ENCODE results near the gene MALRD1. TPM values are rescaled to one million over a fixed set of nuclear protein-coding genes. Genes with fewer than 3 reads are reported as not detected.

Gene MALRD1
- total RNA-seq, 1 donor from 2014 or later = 1.5 TPM

- Mint-ChIP-seq H3K4me1 (ENCODE audit: low read depth) (peaks cover 5% of the 10 kb centered on the region), H3K4me3 (ENCODE audit: low read depth) (no peak overlapping the region), H3K27me3 (no peaks in the 10 kb centered on the region), H3K9me3 (ENCODE audit: low read depth) (peaks cover 5% of the 10 kb centered on the region), H3K27ac (peak overlapping the region; percentile 67), H3K36me3 (ENCODE audit: insufficient read depth) (no peaks in the 10 kb centered on the region)
- no peak for TF ChIP-seq CTCF (IDR thresholded peaks at IDR 0.05; ENCODE audit: unreplicated experiment)
- DNase-seq (ENCODE audit: low spot score, unreplicated experiment) = no peak
Observed at GRCh38 chr10:19745672-19746071, 697.1 kb downstream of the MALRD1 start.

- H3K4me1 Mint-ChIP-seq (ENCODE audit: low read depth) = no peaks in the 10 kb centered on the region
- no peaks in the 10 kb centered on the region for H3K36me3 Mint-ChIP-seq (ENCODE audit: insufficient read depth)
- H3K27me3 Mint-ChIP-seq = no peaks in the 10 kb centered on the region
- TF ChIP-seq CTCF (IDR thresholded peaks at IDR 0.05; ENCODE audit: unreplicated experiment) = no peak
- DNase-seq (ENCODE audit: low spot score, unreplicated experiment) = no peak
- no peak overlapping the region for H3K4me3 Mint-ChIP-seq (ENCODE audit: low read depth)
- H3K27ac Mint-ChIP-seq = no peak overlapping the region
- H3K9me3 Mint-ChIP-seq (ENCODE audit: low read depth) = peaks cover 5% of the 10 kb centered on the region
Observed at GRCh38 chr10:19749185-19749729, 700.7 kb downstream of the MALRD1 start.

- Mint-ChIP-seq H3K4me3 (ENCODE audit: low read depth) (no peak overlapping the region), H3K4me1 (ENCODE audit: low read depth) (no peaks in the 10 kb centered on the region), H3K36me3 (ENCODE audit: insufficient read depth) (no peaks in the 10 kb centered on the region), H3K27ac (no peak overlapping the region), H3K27me3 (no peaks in the 10 kb centered on the region), H3K9me3 (ENCODE audit: low read depth) (peaks cover 5% of the 10 kb centered on the region)
- DNase-seq (ENCODE audit: low spot score, unreplicated experiment) = no peak
- no peak for TF ChIP-seq CTCF (IDR thresholded peaks at IDR 0.05; ENCODE audit: unreplicated experiment)
Observed at GRCh38 chr10:19750972-19751371, 702.4 kb downstream of the MALRD1 start.

- DNase-seq (ENCODE audit: low spot score, unreplicated experiment) = no peak
- TF ChIP-seq CTCF (IDR thresholded peaks at IDR 0.05; ENCODE audit: unreplicated experiment) = no peak
- no peaks in the 10 kb centered on the region for H3K36me3 Mint-ChIP-seq (ENCODE audit: insufficient read depth)
- no peak overlapping the region for H3K4me3 Mint-ChIP-seq (ENCODE audit: low read depth)
- H3K9me3 Mint-ChIP-seq (ENCODE audit: low read depth) = no peaks in the 10 kb centered on the region
- H3K27me3 Mint-ChIP-seq = no peaks in the 10 kb centered on the region
- H3K4me1 Mint-ChIP-seq (ENCODE audit: low read depth) = no peaks in the 10 kb centered on the region
- H3K27ac Mint-ChIP-seq = no peak overlapping the region
Observed at GRCh38 chr10:19756919-19757318, 708.3 kb downstream of the MALRD1 start.

GRCh38 chr10:19762026-19762425 lies 713.4 kb downstream of the MALRD1 start:
- Mint-ChIP-seq H3K27ac (no peak overlapping the region), H3K4me1 (ENCODE audit: low read depth) (no peaks in the 10 kb centered on the region), H3K27me3 (no peaks in the 10 kb centered on the region), H3K9me3 (ENCODE audit: low read depth) (no peaks in the 10 kb centered on the region), H3K36me3 (ENCODE audit: insufficient read depth) (no peaks in the 10 kb centered on the region), H3K4me3 (ENCODE audit: low read depth) (no peak overlapping the region)
- no peak for DNase-seq (ENCODE audit: low spot score, unreplicated experiment)
- no peak for TF ChIP-seq CTCF (IDR thresholded peaks at IDR 0.05; ENCODE audit: unreplicated experiment)

Measured in progenitor cell of endocrine pancreas (in vitro differentiated cells).